Eye (tissue), 1 donor: ENCODE results near the gene MERTK.

Experiments
- DNase-seq: peaks from one replicate; pipeline ENCODE4 v3.0.0-alpha.2; 2015

The MERTK gene

DNA sequence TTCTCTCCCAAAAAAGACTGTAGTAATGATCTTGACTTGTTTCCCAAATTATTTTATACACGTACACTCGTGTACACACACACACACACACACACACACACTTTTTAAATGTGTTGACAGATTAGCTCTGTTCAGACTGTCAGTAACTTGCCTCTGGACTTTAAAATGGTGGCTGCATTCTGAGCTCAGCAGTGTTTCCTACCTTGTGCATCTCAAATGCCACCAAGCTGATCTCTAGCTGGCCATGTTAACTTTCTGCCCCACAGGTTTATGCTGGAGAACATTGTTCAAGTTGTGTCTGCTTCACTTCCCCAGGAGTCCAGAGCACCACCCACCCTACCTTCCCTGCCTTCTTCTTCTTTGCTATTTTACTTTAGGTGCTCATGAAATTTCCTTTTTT, 83.3 kb downstream of the MERTK start:
- no peak for DNase-seq

DNA sequence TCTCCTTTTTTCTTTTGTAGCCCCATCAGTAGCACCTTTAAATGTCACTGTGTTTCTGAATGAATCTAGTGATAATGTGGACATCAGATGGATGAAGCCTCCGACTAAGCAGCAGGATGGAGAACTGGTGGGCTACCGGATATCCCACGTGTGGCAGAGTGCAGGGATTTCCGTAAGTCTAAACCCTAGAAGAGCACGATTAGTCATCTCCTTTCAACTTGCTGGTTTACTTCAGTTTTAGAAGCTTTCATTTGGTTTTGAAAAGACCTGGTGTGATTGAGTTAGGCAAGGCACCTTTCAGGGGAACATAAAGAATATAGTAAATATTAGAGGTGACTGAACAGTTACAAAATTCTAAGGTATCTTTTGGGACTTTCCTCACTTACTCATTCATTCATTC, 84.4 kb downstream of the MERTK start:
- no peak for DNase-seq

GRCh38 chr2:111983478-111984212, 85.2 kb downstream of the MERTK start:
- DNase-seq = no peak

GRCh38 chr2:111984213-111984604, 85.8 kb downstream of the MERTK start:
- DNase-seq = no peak

- no peak for DNase-seq
Measured at GRCh38 chr2:111985514-111985913, 87.1 kb downstream of the MERTK start.

DNA sequence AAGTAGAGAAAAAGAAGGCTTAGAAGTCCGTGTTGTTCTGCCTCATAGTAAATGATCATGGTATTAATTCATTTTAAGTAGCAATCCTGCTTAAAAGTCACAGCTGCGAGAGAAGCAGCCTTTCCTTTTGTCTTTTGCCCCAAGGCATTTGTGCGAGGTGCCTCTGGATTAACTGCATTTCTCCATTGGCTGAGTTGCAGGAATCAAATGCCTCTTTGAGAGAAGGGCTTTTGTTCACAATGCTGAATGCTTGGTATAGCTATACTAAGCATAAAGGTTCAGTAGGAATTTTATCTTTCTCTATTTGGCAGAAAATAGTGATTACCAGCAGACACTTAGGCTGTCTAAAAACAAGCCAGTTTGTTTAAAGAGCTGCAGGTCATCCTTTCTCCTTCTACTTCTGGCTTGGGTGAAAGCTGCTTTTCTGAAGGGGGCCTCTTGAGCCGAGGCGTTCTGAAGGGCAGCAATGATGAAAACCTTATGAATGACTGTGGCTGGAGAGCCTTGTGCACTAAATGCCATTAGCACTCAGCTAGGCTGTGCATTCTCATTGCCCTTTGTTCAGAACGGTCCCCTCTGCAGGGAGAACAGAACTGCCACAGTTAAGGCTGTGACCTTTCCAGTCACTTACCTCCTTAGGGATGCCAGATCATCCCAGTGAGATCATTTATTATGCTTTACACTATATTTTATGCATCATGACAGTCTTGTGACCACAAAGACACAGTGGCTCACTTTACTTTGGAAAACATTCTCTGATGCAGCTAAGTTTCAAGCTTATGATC, 87.9 kb downstream of the MERTK start:
- DNase-seq = peak; percentile 83

DNA sequence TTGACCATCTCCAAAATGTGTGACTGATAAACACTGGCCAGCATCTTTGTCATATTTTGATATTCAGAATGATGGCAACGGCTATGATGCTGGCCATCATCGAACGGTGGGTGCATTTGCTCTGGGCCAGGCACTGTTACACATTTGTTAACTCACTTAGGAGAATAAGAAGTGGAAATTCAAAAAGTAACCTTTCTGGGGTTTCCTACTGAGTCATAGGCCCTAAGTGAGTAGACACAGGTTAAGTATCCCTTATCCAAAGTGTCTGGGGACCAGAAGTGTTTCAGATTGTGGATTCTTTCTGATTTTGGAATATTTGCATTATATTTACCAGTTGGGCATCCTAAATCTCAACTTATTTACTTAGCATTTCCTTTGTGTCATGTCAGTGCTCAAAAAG, 92.0 kb downstream of the MERTK start:
- no peak for DNase-seq

DNA sequence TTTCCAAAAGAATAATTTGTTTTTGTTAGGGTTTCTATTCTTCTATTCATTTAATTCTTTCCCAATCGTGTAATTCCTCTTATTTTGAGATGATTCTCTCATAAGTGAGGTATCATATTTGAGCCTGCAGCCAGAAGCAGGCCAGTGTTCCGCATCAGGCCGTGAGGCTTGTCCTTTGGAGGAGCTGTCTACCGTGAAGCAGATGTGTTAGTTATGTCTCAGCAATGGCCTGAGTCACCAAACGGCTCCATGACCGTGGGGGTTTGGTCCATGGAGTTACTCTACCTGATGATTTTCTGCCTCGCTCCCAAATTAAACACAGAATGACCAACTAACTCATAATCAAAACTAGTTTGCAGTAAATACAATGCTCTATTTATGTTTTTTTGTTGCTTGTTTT, 92.4 kb downstream of the MERTK start:
- DNase-seq = no peak

DNA sequence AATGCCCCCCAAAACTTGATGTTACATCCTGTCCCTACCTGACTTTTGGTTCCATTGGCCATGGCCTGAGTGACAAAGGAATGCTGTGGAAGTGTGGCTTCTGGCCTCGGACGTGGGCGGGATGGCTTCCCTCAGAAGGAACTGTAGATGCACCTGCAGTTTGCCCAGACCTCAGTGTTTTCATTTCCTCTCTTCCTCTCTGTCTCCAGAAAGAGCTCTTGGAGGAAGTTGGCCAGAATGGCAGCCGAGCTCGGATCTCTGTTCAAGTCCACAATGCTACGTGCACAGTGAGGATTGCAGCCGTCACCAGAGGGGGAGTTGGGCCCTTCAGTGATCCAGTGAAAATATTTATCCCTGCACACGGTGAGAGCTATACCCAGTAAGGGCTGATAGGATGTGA, 95.6 kb downstream of the MERTK start:
- no peak for DNase-seq

- DNase-seq = no peak
Measured at GRCh38 chr2:111995148-111995547, 96.7 kb downstream of the MERTK start.

DNA sequence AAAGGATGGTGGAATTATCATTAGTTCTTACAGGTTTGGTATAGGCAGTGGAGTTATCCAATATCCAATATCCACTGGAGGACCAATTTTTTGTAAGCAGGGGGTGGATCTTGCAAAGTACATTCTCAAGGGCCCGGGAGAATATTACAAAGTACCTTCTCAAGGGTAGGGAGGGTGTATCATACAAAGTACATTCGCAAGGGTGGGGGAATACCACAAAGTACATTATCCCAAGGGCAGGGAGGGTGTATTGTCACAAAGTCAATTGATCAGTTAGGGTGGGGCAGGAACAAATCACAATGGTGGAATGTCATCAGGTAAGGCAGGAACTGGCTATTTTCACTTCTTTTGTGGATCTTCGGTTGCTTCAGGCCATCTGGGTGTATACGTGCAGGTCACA, 101.4 kb downstream of the MERTK start:
- no peak for DNase-seq

DNA sequence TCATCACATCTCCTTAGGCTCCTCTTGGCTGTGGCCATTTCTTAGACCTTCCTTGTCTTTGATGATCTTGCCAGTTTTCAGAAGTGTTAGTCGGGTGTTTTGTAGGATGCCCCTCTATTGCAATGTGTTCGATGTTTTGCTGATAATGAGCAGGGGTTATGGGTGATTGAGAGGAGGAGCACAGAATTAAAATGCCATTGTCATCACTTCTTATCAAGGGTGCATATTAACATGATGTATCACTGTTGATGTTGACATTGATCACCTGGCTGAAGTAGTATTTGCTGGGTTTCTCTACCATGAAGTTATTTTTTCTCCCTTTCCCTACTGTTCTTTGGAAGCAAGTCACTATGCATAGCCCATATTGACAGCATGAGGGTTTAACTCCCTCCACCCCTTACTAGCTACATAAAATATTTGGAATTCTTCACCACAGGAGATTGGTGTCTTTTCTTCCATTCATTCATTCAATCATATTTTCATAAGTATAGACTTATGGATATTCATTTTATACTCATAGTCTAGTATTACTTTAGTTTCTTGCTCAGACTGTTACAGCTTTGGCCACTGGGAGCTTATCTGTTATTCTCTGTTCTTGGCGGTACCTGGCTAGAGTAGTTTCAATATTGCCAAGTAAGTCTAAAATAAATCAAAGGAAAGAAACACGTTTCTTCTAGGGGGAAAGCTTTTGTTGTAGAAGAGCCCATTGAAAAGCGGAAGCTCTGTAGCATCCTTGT, 102.2 kb downstream of the MERTK start:
- DNase-seq = no peak

DNA sequence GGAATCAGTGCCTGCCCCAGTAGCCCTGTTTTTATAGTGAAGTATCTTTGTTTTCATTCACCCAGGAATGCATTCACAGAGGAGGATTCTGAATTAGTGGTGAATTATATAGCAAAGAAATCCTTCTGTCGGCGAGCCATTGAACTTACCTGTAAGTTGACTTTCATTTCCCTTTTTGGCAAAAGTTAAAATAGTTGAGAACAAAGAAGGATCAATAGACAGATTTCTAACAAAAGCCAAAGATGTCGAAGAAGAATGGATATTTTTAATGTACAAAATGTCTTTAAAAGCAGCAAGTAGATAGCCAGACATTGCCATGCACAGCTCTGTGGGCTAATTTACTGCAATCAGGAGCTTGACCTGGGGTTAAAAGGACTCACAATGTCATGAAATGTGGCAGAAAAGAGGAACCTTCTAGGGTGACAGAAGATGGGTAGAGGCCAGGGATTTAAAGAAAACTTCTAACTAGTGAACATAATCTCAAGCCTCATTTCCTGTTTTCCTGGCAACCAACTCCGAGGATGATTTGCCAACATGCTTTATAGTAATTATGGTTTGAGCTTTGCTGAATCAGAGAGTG, 102.8 kb downstream of the MERTK start:
- DNase-seq = no peak

- DNase-seq = no peak
Measured at GRCh38 chr2:112001942-112002341, 103.5 kb downstream of the MERTK start.

- no peak for DNase-seq
Measured at GRCh38 chr2:112003576-112004252, 105.3 kb downstream of the MERTK start.

DNA sequence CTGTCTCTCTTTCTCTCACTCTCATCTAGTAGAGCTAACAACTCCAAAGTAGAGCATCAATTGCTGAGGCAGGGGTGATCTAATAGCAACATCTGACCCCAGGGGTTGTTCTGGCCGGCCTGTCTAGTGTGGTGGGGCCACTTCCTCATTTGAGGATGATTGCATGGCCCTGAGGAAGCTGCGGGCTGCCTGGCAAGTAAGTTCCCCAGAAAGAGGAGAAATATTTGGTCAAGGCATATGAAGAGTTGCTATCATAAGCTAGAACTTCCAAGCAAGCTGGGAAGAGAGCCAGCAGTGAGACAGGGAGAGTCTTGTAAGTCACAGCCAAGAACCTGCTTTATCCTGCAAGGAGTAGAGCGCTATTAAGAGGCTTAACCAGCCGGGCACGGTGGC, 105.8 kb downstream of the MERTK start:
- no peak for DNase-seq

GRCh38 chr2:112005406-112006075, 107.1 kb downstream of the MERTK start:
- no peak for DNase-seq

DNA sequence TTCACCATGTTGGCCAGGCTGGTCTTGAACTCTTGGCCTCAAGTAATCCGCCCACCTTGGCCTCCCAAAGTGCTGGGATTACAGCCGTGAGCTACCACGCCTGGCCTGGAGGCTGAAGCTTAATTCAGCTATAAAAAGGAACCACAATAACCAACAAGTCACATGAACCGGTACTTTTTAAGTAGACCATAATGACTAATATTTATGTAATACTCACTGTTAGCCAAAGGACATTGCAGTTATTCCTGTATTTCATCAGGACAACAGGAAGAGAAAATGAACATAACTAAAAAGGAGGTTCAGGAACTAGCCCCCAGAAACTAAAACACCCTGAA, 107.6 kb downstream of the MERTK start:
- DNase-seq = no peak

DNA sequence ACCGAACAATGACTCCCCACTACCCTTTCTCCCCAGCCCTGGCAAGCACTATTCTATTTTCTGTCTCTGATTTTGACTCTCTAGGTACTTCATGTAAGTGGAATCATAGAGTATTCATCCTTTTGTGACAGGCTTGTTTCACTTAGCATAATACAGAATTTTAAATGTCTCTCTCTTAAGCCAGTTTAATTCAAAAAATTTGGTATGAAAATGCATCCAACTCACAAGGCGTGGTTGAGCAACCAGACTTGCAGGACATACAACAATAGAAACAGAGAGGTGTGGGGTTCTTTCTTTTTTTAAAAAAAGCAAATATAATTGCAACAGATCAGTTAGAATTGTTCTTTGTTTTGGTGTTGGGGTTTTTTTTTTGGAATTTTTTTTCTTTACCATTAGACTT, 109.1 kb downstream of the MERTK start:
- no peak for DNase-seq

DNA sequence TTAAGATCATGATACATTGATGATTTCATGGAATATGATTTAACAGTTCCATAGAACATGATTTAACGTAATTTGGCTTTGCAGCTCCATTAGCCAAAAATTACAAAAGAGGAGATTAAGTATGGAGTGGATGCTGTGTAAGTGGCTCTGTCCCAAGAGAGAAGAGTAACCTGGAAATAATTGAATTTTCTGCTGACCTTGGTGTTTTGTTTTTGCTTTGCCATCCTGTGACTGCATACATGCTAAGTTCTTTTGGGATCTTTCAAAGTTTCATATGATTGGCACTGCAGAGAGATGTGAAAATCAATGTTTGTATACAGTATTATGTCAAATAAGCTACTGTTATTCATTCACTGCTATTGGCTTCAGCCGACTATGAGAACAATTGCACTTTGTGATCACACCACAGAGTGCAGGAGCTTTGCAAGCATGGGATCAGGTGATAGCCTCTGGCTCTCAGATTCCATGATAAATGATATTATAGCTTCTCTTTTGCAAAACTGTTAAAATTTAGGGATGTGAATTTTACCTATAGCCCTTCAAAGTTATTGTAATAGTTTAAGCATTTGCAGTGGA, 110.6 kb downstream of the MERTK start:
- no peak for DNase-seq

GRCh38 chr2:112010751-112011150, 112.3 kb downstream of the MERTK start:
- DNase-seq = no peak

DNA sequence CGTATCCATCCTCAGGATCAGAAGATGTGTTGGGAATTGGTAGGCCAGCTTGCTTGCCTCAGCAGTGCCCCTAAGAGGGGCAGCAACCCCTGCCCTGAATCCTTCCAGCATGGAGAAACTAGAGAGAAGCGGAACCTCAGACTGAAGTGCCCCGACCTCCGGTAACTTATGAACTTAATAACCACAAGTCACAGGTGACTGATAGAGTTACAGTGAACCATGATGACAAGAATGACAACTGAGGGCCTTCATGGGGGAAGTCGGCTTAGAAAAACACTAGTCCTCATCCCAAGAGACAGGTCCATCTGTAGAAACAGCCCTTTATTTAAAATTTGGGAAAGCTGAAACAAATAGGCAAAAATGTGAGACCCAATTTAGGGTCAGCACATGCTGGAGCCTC, 114.1 kb downstream of the MERTK start:
- no peak for DNase-seq
